A549 (cell line): Measurements from ENCODE around the gene TAB3. TPM values are rescaled to one million over a fixed set of nuclear protein-coding genes. Genes with fewer than 3 reads are reported as not detected.

ENCODE experiments used
- ATAC-seq, 2 experiments: fragments of 200-7000 bp in 1 of 2; fragments of >200 bp in 1 of 2; cut with Nextera tagmentation in 1 of 2; cut with Tn5 transposase in 1 of 2; 3 replicates each; pipeline versions ENCODE4 v1.8.0 to v1.9.1; 2018 to 2020; ENCODE audit warnings: mild to moderate bottlenecking in 1 of 2, moderate library complexity in 1 of 2
- CTCF ChIA-PET: fragments of 300-600 bp; sonication (Branson Sonifier 250); formaldehyde crosslinking; extraction: SDS; loops from one replicate; lab custom pipeline; 2021; ENCODE audit warnings: antibody characterized with exemption, inconsistent platforms; lab: Yijun Ruan, JAX
- POLR2A ChIA-PET: fragments of 350-600 bp; formaldehyde crosslinking; extraction: SDS; loops from one replicate; lab custom pipeline; 2021; ENCODE audit warnings: antibody characterized with exemption, inconsistent platforms; lab: Yijun Ruan, JAX
- DNase-seq, 2 experiments: peaks; one replicate each; pipeline versions ENCODE4 v3.0.0 to v3.0.0-alpha.2; 2011 to 2016; ENCODE audit warnings: low read depth in 1 of 2, low spot score in 1 of 2
- FAIRE-seq: peaks from 2 replicates; lab custom pipeline; 2011; peaks lifted over from hg19 to GRCh38; lab: Jason Lieb, UNC
- H3K27ac ChIP-seq, 2 experiments: fragments of >200 bp; sonication (Bioruptor Twin); formaldehyde crosslinking; 3 replicates each; pipeline ENCODE4 v1.5.1; 2016 to 2017
- H3K4me1 ChIP-seq: fragments of >200 bp; sonication (Bioruptor Twin); formaldehyde crosslinking; 3 replicates; pipeline ENCODE4 v1.6.1; 2016
- H3K4me2 ChIP-seq: fragments of >200 bp; sonication (Bioruptor Twin); formaldehyde crosslinking; 3 replicates; pipeline ENCODE4 v1.6.1; 2016
- H3K4me3 ChIP-seq: fragments of >200 bp; sonication (Bioruptor Twin); formaldehyde crosslinking; 3 replicates; pipeline ENCODE4 v1.5.1; 2016
- H3K9me3 ChIP-seq: fragments of >200 bp; sonication (Bioruptor Twin); formaldehyde crosslinking; 3 replicates; pipeline ENCODE4 v1.6.1; 2016
- CEBPB ChIP-seq, 2 experiments: fragments of >200 bp in 1 of 2; sonication (Bioruptor Twin) in 1 of 2; formaldehyde crosslinking in 1 of 2; IDR thresholded peaks; 2 replicates each; pipeline ENCODE4 v1.6.1; 2012 to 2016
- KDM1A ChIP-seq: fragments of 200-600 bp; sonication (generic); IDR thresholded peaks from 2 replicates; pipeline ENCODE4 v1.6.1; 2016; ENCODE audit warnings: low read depth, mild to moderate bottlenecking
- NPAS2 ChIP-seq: fragments of 250-450 bp; sonication (Bioruptor Pico); IDR thresholded peaks from 2 replicates; pipeline ENCODE4 v1.8.0; 2022; ENCODE audit warnings: mild to moderate bottlenecking, moderate library complexity, borderline replicate concordance
- PHF8 ChIP-seq: fragments of 200-600 bp; sonication (generic); IDR thresholded peaks from 2 replicates; pipeline ENCODE4 v1.6.1; 2016; ENCODE audit warnings: low read depth, mild to moderate bottlenecking, antibody characterized with exemption, moderate library complexity, borderline replicate concordance
- RARB ChIP-seq: fragments of 250-450 bp; sonication (Bioruptor Pico); IDR thresholded peaks from 2 replicates; pipeline ENCODE4 v1.8.0; 2021; ENCODE audit warnings: mild to moderate bottlenecking, moderate library complexity
- RCOR1 ChIP-seq: fragments of 150-350 bp; IDR thresholded peaks from 2 replicates; pipeline ENCODE4 v1.6.1; 2014; ENCODE audit warnings: antibody characterized with exemption, low read length, low read depth
- TP53 ChIP-seq: fragments of 250-450 bp; sonication (Bioruptor Pico); IDR thresholded peaks from 2 replicates; pipeline ENCODE4 v1.5.0; 2021; ENCODE audit warnings: mild to moderate bottlenecking, moderate library complexity
- WGBS: methylation state at CpG from one replicate; pipeline ENCODE4 v1.1.6; 2017; ENCODE audit errors: missing lambda C conversion rate; 5-methylcytosine and 5-hydroxymethylcytosine counted together
- polyA plus RNA-seq, 4 experiments: library from polyadenylated mRNA; depleted of rRNA in 3 of 4; stranded (reverse); fragments of >200 nt; fragmentation: RNase III in 1 of 4; extraction: RNeasy Plus Mini Kit Qiagen cat#74134 plus additional on column Dnase treatment in 1 of 4; gene quantifications; 2 replicates in 3 of 4; 3 replicates in 1 of 4; pipeline ENCODE4 v1.2.3, GENCODE V29; 2011 to 2017
- TF ChIP-seq, protein P1 (sequence below): fragments of 200-600 bp; sonication (generic); IDR thresholded peaks from 2 replicates; pipeline ENCODE4 v1.6.1; 2016; ENCODE audit warnings: antibody characterized with exemption, mild to moderate bottlenecking, moderate library complexity
- TF ChIP-seq, protein P2 (sequence below): fragments of 150-350 bp; IDR thresholded peaks from 2 replicates; pipeline ENCODE4 v1.6.1; 2014; ENCODE audit warnings: low read depth, mild to moderate bottlenecking, low read length
- TF ChIP-seq, protein P3 (sequence below): fragments of 450-650 bp; IDR thresholded peaks from 2 replicates; pipeline ENCODE4 v1.6.1; 2014; ENCODE audit warnings: antibody characterized with exemption
- TF ChIP-seq, protein P4 (sequence below): fragments of 250-450 bp; sonication (Bioruptor Pico); IDR thresholded peaks from 2 replicates; pipeline ENCODE4 v1.5.0; 2020; ENCODE audit warnings: low read depth, mild to moderate bottlenecking, moderate library complexity
- TF ChIP-seq, protein P5 (sequence below): fragments of >200 bp; sonication (Bioruptor Twin); formaldehyde crosslinking; IDR thresholded peaks from 2 replicates; pipeline ENCODE4 v1.6.1; 2016

The TAB3 gene
- polyA plus RNA-seq, 2 of the 4 experiments (the other 2 are of a cell fraction) = 11.2 to 18.6 TPM

DNA sequence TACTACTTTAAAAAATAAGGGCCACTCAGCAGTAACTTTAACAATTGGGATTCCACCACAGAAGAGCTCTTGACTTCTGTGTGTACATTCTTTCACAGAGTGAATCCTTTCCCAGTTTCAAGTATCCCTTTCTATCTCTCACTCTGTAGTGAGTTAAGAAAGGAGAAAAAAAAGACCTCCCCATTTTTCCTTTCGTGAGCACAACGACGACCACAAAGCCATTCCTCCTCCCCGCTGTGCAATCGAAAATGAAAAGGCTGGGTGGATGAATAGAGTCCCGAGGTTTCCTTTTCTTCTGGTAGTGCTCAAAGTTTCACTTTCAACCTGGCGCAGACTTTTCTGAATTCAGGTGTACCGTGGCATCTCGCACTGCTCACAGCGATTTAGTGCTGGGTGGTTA lies 58.0 kb downstream of the TAB3 start:
- no peaks in the 10 kb centered on the region for H3K4me1 ChIP-seq
- no peak for DNase-seq
- WGBS = 94% methylated on average over 10 of the region's 10 CpGs
- H3K27ac ChIP-seq = no peak overlapping the region
- CTCF ChIA-PET = no interaction called here
- no peak overlapping the region for H3K4me3 ChIP-seq
- TF ChIP-seq RCOR1 (no peak), CEBPB (IDR thresholded peaks at IDR 0.05) (no peak), KDM1A (no peak), NPAS2 (CRISPR knock-in tag) (no peak)
- TF ChIP-seq, protein P1, sequence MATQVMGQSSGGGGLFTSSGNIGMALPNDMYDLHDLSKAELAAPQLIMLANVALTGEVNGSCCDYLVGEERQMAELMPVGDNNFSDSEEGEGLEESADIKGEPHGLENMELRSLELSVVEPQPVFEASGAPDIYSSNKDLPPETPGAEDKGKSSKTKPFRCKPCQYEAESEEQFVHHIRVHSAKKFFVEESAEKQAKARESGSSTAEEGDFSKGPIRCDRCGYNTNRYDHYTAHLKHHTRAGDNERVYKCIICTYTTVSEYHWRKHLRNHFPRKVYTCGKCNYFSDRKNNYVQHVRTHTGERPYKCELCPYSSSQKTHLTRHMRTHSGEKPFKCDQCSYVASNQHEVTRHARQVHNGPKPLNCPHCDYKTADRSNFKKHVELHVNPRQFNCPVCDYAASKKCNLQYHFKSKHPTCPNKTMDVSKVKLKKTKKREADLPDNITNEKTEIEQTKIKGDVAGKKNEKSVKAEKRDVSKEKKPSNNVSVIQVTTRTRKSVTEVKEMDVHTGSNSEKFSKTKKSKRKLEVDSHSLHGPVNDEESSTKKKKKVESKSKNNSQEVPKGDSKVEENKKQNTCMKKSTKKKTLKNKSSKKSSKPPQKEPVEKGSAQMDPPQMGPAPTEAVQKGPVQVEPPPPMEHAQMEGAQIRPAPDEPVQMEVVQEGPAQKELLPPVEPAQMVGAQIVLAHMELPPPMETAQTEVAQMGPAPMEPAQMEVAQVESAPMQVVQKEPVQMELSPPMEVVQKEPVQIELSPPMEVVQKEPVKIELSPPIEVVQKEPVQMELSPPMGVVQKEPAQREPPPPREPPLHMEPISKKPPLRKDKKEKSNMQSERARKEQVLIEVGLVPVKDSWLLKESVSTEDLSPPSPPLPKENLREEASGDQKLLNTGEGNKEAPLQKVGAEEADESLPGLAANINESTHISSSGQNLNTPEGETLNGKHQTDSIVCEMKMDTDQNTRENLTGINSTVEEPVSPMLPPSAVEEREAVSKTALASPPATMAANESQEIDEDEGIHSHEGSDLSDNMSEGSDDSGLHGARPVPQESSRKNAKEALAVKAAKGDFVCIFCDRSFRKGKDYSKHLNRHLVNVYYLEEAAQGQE = no peak
- TF ChIP-seq, protein P2, sequence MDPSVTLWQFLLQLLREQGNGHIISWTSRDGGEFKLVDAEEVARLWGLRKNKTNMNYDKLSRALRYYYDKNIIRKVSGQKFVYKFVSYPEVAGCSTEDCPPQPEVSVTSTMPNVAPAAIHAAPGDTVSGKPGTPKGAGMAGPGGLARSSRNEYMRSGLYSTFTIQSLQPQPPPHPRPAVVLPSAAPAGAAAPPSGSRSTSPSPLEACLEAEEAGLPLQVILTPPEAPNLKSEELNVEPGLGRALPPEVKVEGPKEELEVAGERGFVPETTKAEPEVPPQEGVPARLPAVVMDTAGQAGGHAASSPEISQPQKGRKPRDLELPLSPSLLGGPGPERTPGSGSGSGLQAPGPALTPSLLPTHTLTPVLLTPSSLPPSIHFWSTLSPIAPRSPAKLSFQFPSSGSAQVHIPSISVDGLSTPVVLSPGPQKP = no peak
- TF ChIP-seq, protein P3, sequence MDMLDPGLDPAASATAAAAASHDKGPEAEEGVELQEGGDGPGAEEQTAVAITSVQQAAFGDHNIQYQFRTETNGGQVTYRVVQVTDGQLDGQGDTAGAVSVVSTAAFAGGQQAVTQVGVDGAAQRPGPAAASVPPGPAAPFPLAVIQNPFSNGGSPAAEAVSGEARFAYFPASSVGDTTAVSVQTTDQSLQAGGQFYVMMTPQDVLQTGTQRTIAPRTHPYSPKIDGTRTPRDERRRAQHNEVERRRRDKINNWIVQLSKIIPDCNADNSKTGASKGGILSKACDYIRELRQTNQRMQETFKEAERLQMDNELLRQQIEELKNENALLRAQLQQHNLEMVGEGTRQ = no peak
- TF ChIP-seq, protein P4, sequence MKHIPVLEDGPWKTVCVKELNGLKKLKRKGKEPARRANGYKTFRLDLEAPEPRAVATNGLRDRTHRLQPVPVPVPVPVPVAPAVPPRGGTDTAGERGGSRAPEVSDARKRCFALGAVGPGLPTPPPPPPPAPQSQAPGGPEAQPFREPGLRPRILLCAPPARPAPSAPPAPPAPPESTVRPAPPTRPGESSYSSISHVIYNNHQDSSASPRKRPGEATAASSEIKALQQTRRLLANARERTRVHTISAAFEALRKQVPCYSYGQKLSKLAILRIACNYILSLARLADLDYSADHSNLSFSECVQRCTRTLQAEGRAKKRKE = no peak
- TF ChIP-seq, all 56 proteins: peak for 0
- FAIRE-seq (no peak), ATAC-seq (no peak)
- Histone ChIP-seq H3K9me3 (no peaks in the 10 kb centered on the region), H3K4me2 (no peak overlapping the region)
- POLR2A ChIA-PET = no interaction called here

DNA sequence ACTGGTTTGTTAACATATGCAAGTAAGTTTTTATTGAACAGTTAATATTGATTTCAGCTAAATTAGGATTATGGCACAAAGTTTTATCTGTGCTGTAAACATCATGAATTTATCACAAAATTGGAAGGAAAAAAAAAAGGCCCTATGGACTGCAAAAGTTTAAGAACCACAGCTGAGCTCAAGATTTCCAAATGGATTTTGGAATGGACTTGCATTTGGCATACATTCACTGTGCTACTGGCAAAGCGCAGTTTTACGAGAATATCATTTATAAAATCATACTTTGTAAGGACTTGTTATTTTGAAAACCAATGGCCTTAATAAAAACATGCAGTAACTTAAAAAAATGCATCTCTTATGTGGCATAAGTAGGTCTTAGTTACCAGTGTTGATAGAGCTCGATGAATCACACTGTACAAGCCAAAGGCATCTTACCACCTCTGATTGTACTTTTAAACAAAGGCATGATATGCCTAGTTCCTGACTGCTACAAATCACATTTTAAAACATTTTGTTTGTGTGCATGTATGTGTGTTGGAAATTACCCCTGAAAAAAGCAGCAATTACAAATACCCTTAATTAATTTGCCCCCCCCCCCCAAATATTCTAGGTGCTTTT lies 58.6 kb downstream of the TAB3 start:
- WGBS = 93% methylated on average over 3 of the region's 3 CpGs

DNA sequence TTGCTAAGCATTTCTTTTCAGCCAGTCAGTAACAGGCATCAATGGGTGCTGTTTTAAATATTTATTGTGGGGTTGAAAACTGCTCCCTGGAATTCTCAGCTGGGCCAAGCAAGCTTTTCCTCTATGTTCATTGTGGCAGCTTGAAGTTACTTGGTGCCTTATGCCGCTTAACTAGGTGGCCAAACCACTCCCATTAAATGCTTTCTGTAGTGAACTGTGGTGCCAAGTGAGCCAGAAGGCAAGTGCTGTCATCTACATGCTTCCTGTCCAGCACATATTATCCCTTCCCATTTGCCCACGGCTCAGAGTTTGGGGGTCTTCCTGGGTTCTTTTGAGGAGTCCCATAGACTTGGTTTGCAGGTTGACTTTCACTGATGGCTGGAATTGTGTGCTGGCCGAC lies 64.8 kb downstream of the TAB3 start:
- FAIRE-seq (no peak), ATAC-seq (no peak), DNase-seq (no peak)
- H3K4me3 ChIP-seq = no peak overlapping the region
- ChIA-PET POLR2A (no interaction called here), CTCF (no interaction called here)
- no peak overlapping the region for H3K4me2 ChIP-seq
- H3K9me3 ChIP-seq = no peaks in the 10 kb centered on the region
- no peaks in the 10 kb centered on the region for H3K4me1 ChIP-seq
- WGBS = 30% methylated on average over 3 of the region's 3 CpGs
- TF ChIP-seq, protein P5, sequence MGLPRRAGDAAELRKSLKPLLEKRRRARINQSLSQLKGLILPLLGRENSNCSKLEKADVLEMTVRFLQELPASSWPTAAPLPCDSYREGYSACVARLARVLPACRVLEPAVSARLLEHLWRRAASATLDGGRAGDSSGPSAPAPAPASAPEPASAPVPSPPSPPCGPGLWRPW = no peak
- H3K27ac ChIP-seq = no peak overlapping the region

More for the DNA sequence above, 58.6 kb downstream of the TAB3 start:
- H3K4me1 ChIP-seq = no peaks in the 10 kb centered on the region
- POLR2A ChIA-PET = no interaction called here
- TF ChIP-seq KDM1A (no peak), RARB (CRISPR knock-in tag) (no peak), TP53 (CRISPR knock-in tag) (no peak), PHF8 (no peak)
- TF ChIP-seq, all 56 proteins: peak for 0
- ATAC-seq (no peak), DNase-seq (no peak), FAIRE-seq (peak; percentile 68)
- CTCF ChIA-PET = no interaction called here
- H3K4me2 ChIP-seq = no peak overlapping the region
- no peaks in the 10 kb centered on the region for H3K9me3 ChIP-seq
- H3K27ac ChIP-seq = no peak overlapping the region
- no peak overlapping the region for H3K4me3 ChIP-seq
